Myocyte (in vitro differentiated cells): Measurements from ENCODE around the gene TSEN2. TPM values are rescaled to one million over a fixed set of nuclear protein-coding genes. Genes with fewer than 3 reads are reported as not detected.
A peak's percentile ranks its signal among the peaks of the same experiment; 100 is the strongest.
"Not testable (repeated sequence)": the region's sequence is repeated elsewhere in the genome, so short reads cannot be mapped to it uniquely, and the experiment has no call there.

Experiments used
- DNase-seq: peaks from one replicate; pipeline ENCODE4 v3.0.0-alpha.2; 2012; ENCODE audit warnings: low read depth
- total RNA-seq: library from RNA; depleted of rRNA; stranded (reverse); fragments of >200 nt; gene quantifications from 2 replicates; pipeline ENCODE4 v1.2.3, GENCODE V29; 2014

Gene TSEN2
- total RNA-seq, 1 donor from 2014 or later = 14.1 TPM

- DNase-seq = no peak
Measured at GRCh38 chr3:12451960-12452359, 32.3 kb upstream of the TSEN2 start.

DNA sequence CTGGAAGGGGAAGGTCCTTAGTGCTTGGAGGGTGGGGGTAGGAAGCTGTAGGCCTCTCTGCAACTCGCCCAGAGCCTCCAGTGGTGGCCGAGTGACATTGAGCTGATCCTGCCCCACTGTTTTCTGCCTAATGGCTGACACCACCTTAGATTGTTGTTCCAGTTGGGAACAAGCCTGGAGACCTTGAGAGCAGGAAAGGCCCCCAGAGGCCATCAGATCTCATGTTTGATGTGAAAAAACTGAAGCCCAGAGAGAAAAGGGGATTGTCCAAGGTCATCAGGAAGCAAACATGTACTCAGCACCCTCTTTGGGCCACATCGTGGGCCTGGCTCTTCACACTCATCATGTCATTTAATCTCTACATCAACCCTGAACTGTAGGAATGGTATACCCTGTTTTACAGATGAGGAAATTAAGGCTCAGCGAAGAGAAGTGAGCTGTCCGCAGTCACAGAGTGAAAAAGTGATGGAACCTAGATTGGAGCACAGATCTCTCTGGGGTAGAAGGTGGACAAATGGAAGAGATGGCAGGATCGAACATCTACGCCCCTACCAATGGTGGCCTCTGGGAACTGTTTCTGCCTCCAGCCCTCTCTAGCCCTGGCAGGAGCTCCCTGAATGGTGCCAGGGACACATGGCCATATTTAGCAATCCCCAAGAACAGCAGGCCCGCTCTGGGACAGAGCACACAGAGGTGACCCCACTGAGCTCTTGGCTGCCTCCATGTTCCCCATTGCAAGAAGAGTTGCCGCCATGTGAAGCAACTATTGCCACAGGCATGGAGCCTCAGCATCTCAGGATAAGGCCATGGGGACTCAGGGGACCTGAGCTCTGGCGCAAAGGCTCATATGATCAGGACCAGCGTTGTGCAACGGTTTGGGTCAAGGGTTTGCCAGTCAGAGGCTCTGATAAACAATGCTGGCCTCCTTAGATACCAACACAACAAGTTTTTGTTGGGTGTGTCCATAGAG is 31.6 kb upstream of the TSEN2 start:
- no peak for DNase-seq

DNA sequence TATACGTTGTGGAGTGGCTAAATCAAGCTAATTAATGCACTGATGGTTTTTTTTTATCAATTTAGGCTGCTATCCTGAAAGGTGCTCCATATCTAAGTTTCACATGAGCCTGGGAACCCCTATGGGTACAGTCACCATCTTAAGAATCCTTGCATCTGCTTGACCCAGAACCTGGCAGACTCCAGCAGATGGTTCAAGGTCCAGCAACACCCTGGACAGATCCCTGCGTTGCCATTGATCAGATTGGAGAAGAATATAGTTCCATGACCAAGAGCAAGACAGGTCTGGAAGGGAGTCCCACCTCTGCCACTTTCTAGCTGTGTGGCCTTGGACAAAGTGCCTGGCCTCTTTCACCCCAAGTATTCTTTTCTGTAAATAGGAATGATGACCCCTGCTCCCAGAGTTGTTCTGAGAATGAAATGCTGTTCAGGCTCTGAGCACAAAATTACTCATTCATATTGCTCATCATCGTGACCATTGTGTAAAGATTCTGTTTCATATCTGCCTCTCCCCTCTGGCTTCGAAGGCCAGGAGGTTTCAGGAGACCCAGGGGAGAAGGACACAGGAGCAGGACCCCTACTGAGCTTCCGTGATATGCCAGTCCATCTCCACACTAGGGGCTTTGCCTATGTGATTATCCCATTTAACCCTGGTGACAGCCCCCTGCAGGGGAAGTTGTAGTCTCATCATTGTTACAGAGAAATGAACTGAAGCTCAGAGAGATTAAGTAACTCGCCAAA is 30.0 kb upstream of the TSEN2 start:
- no peak for DNase-seq

- no peak for DNase-seq
Measured at GRCh38 chr3:12454816-12455121, 29.5 kb upstream of the TSEN2 start.

GRCh38 chr3:12455740-12456139 is 28.5 kb upstream of the TSEN2 start:
- DNase-seq = no peak

- DNase-seq = no peak
Measured at GRCh38 chr3:12456441-12456840, 27.8 kb upstream of the TSEN2 start.

DNA sequence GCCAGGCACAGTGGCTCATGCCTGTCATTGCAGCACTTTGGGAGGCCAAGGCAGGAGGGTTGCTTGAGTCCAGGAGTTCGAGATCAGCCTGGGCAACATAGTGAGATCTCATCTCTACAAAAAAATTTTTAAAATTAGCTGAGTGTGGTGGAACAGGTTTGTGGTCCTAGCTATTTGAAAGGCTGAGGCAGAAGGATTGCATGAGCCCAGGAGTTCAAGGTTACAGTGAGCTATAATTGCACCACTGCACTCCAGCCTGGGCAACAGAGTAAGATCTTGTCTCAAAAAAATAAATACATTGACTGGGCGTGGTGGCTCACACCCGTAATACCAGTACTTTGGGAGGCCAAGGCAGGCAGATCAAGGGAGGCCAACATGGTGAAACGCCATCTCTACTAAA is 26.9 kb upstream of the TSEN2 start:
- not testable (repeated sequence) for DNase-seq

DNA sequence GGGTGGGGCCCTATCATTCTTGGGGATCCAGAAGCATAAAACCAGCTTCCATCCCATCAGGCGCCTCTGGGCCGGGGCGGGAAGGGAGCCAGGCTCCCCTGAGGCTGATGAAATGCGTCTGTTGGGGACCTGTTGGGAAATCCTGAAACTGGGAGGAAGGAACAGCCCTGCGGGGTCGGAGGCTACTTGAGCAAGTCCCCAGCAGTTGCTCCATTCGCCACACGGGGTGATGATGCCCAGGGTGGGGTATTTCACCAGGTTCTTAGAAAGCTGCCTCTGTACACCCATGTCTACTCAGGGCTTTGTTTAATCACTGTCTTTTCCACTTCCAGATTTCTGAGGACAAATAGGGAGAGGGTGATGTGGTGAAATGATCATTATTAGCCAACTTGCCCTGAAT is 25.4 kb upstream of the TSEN2 start:
- no peak for DNase-seq

DNA sequence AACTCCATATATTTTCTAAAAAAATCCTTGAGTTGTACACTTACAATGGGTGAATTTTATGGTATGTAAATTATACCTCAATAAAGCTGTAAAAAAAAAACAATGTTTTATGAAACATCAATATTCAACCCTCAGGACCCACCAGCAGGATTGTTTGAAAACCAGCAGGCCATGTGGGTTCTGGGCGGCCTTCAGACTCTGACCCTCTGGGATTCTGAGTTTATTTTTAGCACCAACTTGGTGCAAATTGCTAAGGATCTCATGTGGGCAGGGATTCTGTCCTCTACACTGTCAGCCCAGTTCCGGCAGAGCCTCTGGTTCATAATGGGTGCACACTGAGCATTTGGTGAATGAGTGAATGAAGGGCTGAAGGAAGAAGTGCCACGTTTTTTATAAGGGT is 24.2 kb upstream of the TSEN2 start:
- DNase-seq = no peak

DNA sequence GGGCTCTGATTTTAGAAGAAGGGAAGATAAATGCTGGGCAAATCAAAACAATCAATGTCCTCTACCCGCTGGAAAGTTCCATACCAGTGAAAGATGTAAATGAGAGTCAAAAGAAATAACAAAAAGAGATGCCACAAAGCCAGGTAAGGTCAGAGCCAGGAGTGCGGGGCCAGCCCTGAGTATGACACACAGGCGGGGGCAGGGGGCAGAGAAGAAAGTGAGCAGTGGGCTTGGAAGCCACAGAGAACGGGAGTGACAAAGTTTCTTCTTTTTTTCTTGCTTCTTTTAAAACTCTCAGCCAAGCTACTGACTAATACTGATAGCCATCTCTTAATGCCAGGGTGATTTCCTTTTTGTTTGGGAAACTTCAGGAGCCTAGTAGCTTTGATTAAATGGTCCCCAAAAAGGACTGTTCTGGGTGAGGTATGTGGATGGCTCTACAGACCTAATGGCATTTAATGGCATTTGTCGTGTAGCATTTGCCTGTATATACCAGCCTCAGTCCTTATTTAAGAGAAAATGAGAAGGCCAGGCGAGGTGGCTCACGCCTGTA is 23.1 kb upstream of the TSEN2 start:
- no peak for DNase-seq

GRCh38 chr3:12462159-12462947 is 21.9 kb upstream of the TSEN2 start:
- no peak for DNase-seq

DNA sequence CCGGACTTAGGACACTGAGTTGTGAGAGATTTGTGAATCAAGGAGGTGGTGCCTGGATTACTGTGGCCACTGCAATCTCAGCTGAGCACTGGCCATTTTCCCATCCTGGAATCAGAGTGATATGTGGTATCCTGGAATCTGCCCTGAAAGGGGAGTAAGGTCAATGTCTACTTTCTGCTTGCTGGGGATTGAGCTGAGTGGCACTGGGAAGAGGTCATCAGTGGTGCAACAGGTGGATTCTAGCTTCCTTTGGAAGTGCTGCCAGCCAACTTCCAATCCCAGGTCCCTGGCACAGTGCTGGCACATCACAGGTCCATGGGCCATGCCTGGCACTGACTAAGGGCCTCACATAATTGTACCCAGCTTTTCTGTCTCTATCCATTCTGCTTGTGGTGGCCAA is 20.6 kb upstream of the TSEN2 start:
- DNase-seq = peak; percentile 53

DNA sequence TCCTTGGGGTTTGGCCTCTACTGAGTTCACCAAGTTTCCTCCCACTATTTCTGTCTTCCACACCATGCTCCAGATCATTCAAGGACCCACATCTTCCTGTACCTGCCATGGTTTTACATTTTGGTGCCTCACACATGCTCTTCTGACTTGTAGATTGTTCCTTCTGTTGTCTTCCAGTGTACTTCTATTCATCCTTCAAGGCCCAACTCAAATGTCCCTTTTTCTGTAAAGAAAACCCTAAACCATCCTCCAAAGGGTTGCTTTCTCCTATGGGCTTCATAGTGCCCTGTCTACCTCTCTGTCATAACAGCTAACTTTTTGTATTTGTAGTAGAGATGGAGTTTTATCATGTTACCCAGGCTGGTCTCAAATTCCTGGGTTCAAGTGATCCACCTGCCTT is 20.1 kb upstream of the TSEN2 start:
- DNase-seq = no peak

DNA sequence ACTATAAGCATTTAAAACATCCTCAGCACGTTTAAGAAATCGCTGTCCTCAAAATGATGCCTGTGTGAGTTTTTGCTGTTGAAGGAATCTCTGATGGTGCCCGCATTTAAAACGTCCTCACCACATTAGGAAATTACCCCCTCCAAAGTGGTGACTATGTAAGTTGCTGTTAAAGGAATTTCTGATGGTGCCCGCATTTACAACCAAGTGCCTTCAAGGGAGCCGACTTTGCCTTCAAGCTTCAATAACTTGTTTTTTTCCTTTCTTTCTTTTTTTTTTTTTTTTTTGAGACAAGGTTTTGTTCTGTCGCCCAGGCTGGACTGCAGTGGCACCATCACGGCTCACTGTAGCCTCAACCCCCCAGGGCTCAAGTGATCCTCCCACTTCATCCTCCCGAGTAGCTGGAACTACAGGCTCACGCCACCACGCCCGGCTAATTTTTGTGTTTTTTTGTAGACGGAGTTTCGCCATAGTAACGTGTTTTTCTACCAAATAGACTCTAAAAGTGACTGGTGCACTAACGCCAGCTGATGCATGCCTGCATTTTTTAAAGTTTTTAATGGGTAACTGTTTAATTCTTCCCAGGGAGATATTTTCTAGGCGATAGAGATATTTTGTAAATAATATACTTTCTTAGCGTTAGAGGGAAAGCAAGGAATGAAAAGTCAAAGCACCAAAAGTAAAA is 19.0 kb upstream of the TSEN2 start:
- DNase-seq = no peak

DNA sequence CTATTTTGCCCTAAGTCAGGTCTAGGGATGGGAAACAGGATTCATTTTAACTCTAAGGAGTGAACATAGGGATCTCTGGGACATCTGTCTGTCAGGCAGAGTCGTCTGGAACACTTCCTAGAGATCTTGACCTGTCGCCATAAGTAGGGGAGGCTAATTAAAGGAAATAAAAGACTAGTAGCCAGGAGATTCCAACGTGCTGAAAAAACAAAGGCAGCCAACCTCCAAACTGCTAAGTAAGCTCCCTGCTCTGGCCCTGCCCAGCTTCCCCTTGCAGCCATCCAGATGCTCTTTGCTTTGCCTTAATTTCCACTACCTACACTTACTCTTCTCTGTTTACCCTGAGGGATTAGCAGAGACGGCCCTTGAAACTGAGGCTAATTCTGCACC is 18.4 kb upstream of the TSEN2 start:
- DNase-seq = no peak

DNA sequence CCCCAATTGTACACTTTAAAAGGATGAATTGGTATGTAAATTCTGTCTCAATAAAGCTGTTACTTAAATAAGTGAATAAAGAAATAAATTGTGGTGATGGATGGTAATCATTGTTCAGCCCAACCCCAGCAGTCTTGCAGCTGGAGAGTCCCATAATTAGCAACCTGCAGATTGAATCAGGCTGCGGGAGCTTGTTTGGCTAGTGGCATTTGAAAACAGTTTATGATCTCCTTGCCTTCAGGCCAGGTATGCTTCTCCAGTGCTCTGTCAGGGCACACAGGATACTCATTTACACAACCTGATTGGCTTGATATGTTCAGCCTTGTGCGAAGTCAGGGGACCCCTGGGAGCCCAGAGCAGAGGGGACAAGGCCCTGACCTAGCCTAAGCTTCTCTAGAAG is 16.5 kb upstream of the TSEN2 start:
- DNase-seq = no peak

- DNase-seq = no peak
Measured at GRCh38 chr3:12468276-12468675, 16.0 kb upstream of the TSEN2 start.

GRCh38 chr3:12468757-12469156 is 15.5 kb upstream of the TSEN2 start:
- DNase-seq = no peak

DNA sequence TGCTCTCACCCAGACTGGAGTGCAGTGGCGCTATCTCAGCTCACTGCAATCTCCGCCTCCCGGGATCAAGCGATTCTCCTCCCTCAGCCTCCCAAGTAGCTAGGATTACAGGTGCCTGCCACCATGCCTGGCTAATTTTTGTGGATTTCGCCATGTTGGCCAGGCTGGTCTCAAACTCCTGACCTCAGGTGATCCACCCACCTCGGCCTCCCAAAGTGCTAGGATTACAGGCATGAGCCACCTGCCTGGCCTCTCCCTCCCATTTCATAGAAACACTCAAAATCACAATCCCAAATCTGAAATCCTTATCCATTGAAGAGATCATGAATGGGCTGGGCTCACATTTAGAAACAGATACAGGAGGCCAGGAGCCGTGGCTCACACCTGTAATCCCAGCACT is 15.1 kb upstream of the TSEN2 start:
- not testable (repeated sequence) for DNase-seq

GRCh38 chr3:12470111-12470510 is 14.2 kb upstream of the TSEN2 start:
- no peak for DNase-seq

- DNase-seq = no peak
Measured at GRCh38 chr3:12470680-12471079, 13.6 kb upstream of the TSEN2 start.
